Kidney (tissue), 14 donors: Measurements from ENCODE around the gene RCAN2. TPM values are rescaled to one million over a fixed set of nuclear protein-coding genes. Genes with fewer than 3 reads are reported as not detected.

Experiments used
- DNase-seq, 5 donors: peaks; one replicate each; pipeline ENCODE4 v3.0.0-alpha.2; 2013 to 2020
- FAIRE-seq: peaks from 2 replicates; lab custom pipeline; 2012; peaks lifted over from hg19 to GRCh38; lab: Jason Lieb, UNC
- H3K27ac ChIP-seq, 2 donors: one replicate each; pipeline ENCODE4 v1.7.0; 2013; ENCODE audit warnings: low read depth in 2 of 2, low read length in 2 of 2, inconsistent platforms in 1 of 2
- H3K27me3 ChIP-seq: one replicate; pipeline ENCODE4 v1.7.1; 2013; ENCODE audit warnings: low read length, inconsistent platforms; ENCODE audit not compliant: control insufficient read depth, insufficient read depth
- H3K36me3 ChIP-seq, 3 donors: one replicate each; pipeline versions ENCODE4 v1.7.0 to v1.7.1; 2013; ENCODE audit warnings: low read length in 3 of 3, control low read depth in 1 of 3, inconsistent platforms in 1 of 3; ENCODE audit not compliant: insufficient read depth in 3 of 3, control insufficient read depth in 2 of 3
- H3K4me1 ChIP-seq, 3 donors: one replicate each; pipeline versions ENCODE4 v1.7.0 to v1.7.1; 2013; ENCODE audit warnings: low read length in 3 of 3, inconsistent platforms in 1 of 3, low read depth in 1 of 3; ENCODE audit not compliant: control insufficient read depth in 2 of 3, insufficient read depth in 2 of 3
- H3K4me3 ChIP-seq, 3 donors: one replicate each; pipeline versions ENCODE4 v1.7.0 to v1.8.1; 2013; ENCODE audit warnings: low read length in 3 of 3, control low read depth in 1 of 3, inconsistent platforms in 1 of 3
- H3K9ac ChIP-seq, 3 donors: one replicate each; pipeline versions ENCODE4 v1.7.0 to v1.7.1; 2013; ENCODE audit warnings: low read length in 3 of 3, control low read depth in 1 of 3, inconsistent platforms in 1 of 3
- H3K9me3 ChIP-seq, 3 donors: one replicate each; pipeline versions ENCODE4 v1.7.0 to v1.7.1; 2013; ENCODE audit warnings: low read length in 3 of 3, control low read depth in 1 of 3, inconsistent platforms in 1 of 3; ENCODE audit not compliant: control insufficient read depth in 2 of 3, insufficient read depth in 1 of 3
- intact Hi-C: fragments of 100-400 bp; cut with DNase I; formaldehyde crosslinking; loops from one replicate; pipeline ENCODE4 v1.11.1; 2022
- polyA plus RNA-seq: library from polyadenylated mRNA; stranded (reverse); fragments of 350-450 nt; fragmentation: Illumina TruSeq; extraction: RNeasy Lipid Tissue Mini Kit (QIAGEN cat#74804); gene quantifications from one replicate; pipeline ENCODE4 v1.2.3, GENCODE V29; 2014; ENCODE audit warnings: low read depth, low replicate concordance; ENCODE audit not compliant: insufficient read depth
- total RNA-seq: library from RNA; stranded (reverse); fragmentation: NEBNext Ultra II Directional; extraction: Animal tissue kit (Norgen Biotek cat#: 25700); gene quantifications from one replicate; pipeline ENCODE4 v1.2.1, GENCODE V29; 2021
- TF ChIP-seq, protein P1 (sequence below): IDR thresholded peaks from 3 replicates; pipeline ENCODE4 v1.5.1; 2012; ENCODE audit warnings: mild to moderate bottlenecking, moderate library complexity, borderline replicate concordance; ENCODE audit not compliant: insufficient read depth; ENCODE audit errors: extremely low read depth
- donor health status: control.
- donor health status: control.
- donor health status: control.
- donor health status: control.
- donor health status: control.
- donor health status: DM: yes; HTN: yes; CAD: no.
- donor health status: Normal renal cell carcinoma (clear cell type).

The RCAN2 gene
- total and polyA plus RNA-seq, 2 donors from 2014 or later, result 25.7 to 37.4 TPM

DNA sequence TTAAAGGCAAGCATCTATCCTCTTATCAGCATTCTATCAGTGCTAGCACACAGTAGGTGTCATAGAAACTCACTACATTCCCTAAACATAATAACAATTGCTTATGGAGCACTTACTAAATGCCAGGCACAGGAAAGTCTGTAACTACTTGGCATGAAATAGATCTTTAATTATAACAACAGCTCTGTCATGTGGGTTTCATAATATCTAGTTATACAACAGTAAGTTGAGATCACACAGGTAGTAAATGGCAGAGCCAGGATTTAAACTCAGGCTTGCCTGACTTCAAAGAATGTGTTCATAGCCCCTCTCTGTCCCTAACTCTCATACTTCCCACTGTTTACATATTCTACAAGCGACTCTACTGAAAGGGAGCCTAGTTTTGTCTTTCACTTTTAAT, 254.5 kb downstream of the RCAN2 start:
- intact Hi-C loops, result loop anchor here (10.0 kb wide), 1 partner anchor 158 kb away; no protein-coding TSS in a partner anchor
- FAIRE-seq, result no peak
- TF ChIP-seq, protein P1, sequence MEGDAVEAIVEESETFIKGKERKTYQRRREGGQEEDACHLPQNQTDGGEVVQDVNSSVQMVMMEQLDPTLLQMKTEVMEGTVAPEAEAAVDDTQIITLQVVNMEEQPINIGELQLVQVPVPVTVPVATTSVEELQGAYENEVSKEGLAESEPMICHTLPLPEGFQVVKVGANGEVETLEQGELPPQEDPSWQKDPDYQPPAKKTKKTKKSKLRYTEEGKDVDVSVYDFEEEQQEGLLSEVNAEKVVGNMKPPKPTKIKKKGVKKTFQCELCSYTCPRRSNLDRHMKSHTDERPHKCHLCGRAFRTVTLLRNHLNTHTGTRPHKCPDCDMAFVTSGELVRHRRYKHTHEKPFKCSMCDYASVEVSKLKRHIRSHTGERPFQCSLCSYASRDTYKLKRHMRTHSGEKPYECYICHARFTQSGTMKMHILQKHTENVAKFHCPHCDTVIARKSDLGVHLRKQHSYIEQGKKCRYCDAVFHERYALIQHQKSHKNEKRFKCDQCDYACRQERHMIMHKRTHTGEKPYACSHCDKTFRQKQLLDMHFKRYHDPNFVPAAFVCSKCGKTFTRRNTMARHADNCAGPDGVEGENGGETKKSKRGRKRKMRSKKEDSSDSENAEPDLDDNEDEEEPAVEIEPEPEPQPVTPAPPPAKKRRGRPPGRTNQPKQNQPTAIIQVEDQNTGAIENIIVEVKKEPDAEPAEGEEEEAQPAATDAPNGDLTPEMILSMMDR, result no peak
- Histone ChIP-seq H3K4me1 (no peaks in the 10 kb centered on the region), H3K4me3 (no peak overlapping the region), H3K27ac (no peak overlapping the region), H3K27me3 (no peaks in the 10 kb centered on the region), H3K9ac (no peak overlapping the region), H3K9me3 (no peaks in the 10 kb centered on the region), H3K36me3 (no peaks in the 10 kb centered on the region)
- DNase-seq, result no peak

DNA sequence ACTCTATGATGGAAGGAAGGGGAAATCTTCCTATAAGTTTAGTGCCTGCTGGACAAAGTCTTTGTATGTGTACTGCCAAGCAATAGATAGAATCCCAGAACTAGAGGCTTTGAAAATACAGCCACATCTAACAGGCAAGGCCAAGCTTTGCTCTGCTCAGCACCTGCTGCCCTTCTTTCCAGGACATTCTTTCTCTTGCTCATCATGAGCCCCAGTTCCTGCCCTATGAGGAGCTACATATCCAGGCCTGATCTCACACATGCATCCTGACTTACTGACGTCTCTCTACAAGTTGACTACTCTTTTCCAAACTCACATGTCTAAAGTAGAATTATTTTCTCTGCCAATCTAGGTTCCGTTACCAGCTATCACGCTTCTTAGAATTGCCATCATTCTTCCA, 256.0 kb downstream of the RCAN2 start:
- Histone ChIP-seq H3K36me3 (no peaks in the 10 kb centered on the region), H3K4me1 (no peaks in the 10 kb centered on the region), H3K9me3 (no peaks in the 10 kb centered on the region), H3K9ac (no peak overlapping the region), H3K27me3 (no peaks in the 10 kb centered on the region), H3K4me3 (no peak overlapping the region), H3K27ac (peak overlapping the region in 1 of 2 donors; percentile 43)
- FAIRE-seq, result no peak
- DNase-seq, result no peak
- TF ChIP-seq, protein P1, result no peak
- intact Hi-C loops, result loop anchor here (10.0 kb wide), 1 partner anchor 160 kb away; no protein-coding TSS in a partner anchor

DNA sequence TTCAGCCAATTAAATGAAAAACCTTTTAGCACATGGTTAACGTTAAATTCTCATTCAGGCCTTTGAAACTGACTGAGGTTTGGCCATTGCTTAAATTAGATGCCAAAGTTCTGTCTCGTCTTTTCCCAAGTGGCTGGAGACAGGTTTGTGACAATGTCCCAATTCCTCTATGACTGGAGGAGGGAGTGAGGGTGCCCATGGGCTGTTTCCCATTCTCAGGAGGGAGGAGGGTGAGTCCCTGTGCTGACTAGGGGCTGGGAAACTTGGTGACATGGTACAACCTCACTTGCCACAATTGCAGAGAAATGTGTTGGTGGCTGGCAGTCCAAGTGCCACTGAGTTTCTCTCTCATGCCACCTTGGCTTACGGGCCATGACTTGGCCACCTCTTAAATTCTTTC, 256.5 kb downstream of the RCAN2 start:
- Histone ChIP-seq H3K36me3 (no peaks in the 10 kb centered on the region), H3K27ac (peak overlapping the region in 1 of 2 donors; percentile 43), H3K9ac (no peak overlapping the region), H3K4me1 (no peaks in the 10 kb centered on the region), H3K27me3 (no peaks in the 10 kb centered on the region), H3K9me3 (no peaks in the 10 kb centered on the region), H3K4me3 (no peak overlapping the region)
- FAIRE-seq, result no peak
- TF ChIP-seq, protein P1, result no peak
- intact Hi-C loops, result loop anchor here (10.0 kb wide), 1 partner anchor 160 kb away; no protein-coding TSS in a partner anchor
- DNase-seq, result no peak

DNA sequence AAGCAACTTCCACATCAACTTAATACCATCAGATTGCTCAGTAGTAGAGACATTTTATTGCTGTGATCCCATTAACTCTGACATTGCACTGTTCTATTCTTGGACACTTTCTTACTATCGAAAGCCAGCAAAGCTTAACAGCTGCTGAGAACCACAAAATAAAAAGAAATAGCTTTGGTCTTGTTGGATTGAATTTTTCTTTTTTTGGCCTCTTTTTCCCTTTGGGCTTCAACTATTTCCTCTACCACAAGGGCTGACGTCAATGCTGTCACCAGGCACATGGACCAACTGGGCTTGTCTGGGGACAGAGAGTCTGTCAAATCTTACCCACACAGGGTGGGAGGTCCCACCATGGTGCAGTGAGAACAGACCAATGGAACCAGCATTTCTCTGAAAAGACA, 257.1 kb downstream of the RCAN2 start:
- DNase-seq (peak in 2 of 5 donors; percentile 66 to 79), FAIRE-seq (no peak)
- H3K9me3 ChIP-seq, result no peaks in the 10 kb centered on the region
- H3K9ac ChIP-seq, result no peak overlapping the region
- TF ChIP-seq, protein P1, result no peak
- H3K27ac ChIP-seq, result peak overlapping the region in 1 of 2 donors; percentile 43
- H3K36me3 ChIP-seq, result no peaks in the 10 kb centered on the region
- H3K4me3 ChIP-seq, result no peak overlapping the region
- intact Hi-C loops, result loop anchor here (10.0 kb wide), 1 partner anchor 161 kb away; no protein-coding TSS in a partner anchor
- no peaks in the 10 kb centered on the region for H3K4me1 ChIP-seq
- no peaks in the 10 kb centered on the region for H3K27me3 ChIP-seq
